Endothelial cell (in vitro differentiated cells): Measurements from ENCODE around the gene CERT1. TPM values are rescaled to one million over a fixed set of nuclear protein-coding genes. Genes with fewer than 3 reads are reported as not detected.
"Not testable (repeated sequence)": the region's sequence is repeated elsewhere in the genome, so short reads cannot be mapped to it uniquely, and the experiment has no call there.

ENCODE experiments used
- DNase-seq: peaks from one replicate; pipeline ENCODE4 v3.0.0; 2021; ENCODE audit warnings: low spot score
- H3K27ac Mint-ChIP-seq: one replicate; pipeline ENCODE4 v1.8.0; 2021; ENCODE audit warnings: mixed read lengths, inconsistent platforms; ENCODE audit not compliant: unreplicated experiment
- H3K27me3 Mint-ChIP-seq: one replicate; pipeline ENCODE4 v1.8.0; 2021; ENCODE audit warnings: mild to moderate bottlenecking, moderate library complexity, mixed read lengths, inconsistent platforms; ENCODE audit not compliant: unreplicated experiment
- H3K36me3 Mint-ChIP-seq: one replicate; pipeline ENCODE4 v1.8.0; 2021; ENCODE audit warnings: mild to moderate bottlenecking, low read depth, mixed read lengths, inconsistent platforms; ENCODE audit not compliant: unreplicated experiment
- H3K4me1 Mint-ChIP-seq: one replicate; pipeline ENCODE4 v1.8.0; 2021; ENCODE audit warnings: mild to moderate bottlenecking, mixed read lengths, inconsistent platforms; ENCODE audit not compliant: unreplicated experiment
- H3K4me3 Mint-ChIP-seq: one replicate; pipeline ENCODE4 v1.8.0; 2021; ENCODE audit warnings: mild to moderate bottlenecking, mixed read lengths, inconsistent platforms; ENCODE audit not compliant: unreplicated experiment
- H3K9me3 Mint-ChIP-seq: one replicate; pipeline ENCODE4 v1.8.0; 2021; ENCODE audit warnings: mixed read lengths, inconsistent platforms; ENCODE audit not compliant: unreplicated experiment
- total RNA-seq: library from RNA; stranded (reverse); fragmentation: NEBNext Ultra II Directional; extraction: Animal tissue kit (Norgen Biotek cat#: 25700); gene quantifications from one replicate; pipeline ENCODE4 v1.2.1, GENCODE V29; 2021; ENCODE audit not compliant: unreplicated experiment
- TF ChIP-seq, protein P1 (sequence below): fragments of 200-600 bp; sonication (generic); IDR thresholded peaks from one replicate; pipeline ENCODE4 v1.5.0; 2021; ENCODE audit warnings: antibody characterized with exemption; ENCODE audit not compliant: unreplicated experiment

CERT1 gene
- total RNA-seq, 1 donor from 2014 or later: 46.8 TPM

DNA sequence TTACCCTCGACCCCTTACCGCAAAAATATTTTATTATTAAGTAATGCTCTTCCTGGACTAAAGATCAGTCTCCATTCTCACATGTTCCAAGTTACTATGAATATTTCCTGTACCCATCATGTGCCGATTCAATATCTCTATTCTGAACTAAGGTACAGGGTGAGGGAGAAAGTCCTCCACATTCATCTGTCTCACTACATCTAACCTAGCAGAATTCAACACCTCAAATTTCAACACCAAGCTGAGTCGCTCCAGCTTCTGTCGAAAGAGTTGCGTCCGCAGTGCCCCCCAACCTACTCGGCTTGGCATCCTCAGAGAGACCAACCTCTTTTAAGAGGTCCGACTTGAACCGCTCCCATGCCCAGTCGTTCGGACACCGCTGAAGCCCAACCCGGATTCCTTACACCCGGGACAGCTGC is 1.0 kb downstream of the CERT1 start:
- Mint-ChIP-seq H3K27me3 (peaks cover 8% of the 10 kb centered on the region), H3K9me3 (no peaks in the 10 kb centered on the region), H3K4me1 (peaks cover 18% of the 10 kb centered on the region), H3K36me3 (peaks cover 8% of the 10 kb centered on the region), H3K4me3 (peak overlapping the region; percentile 97), H3K27ac (peak overlapping the region; percentile 9)
- no peak for DNase-seq
- TF ChIP-seq, protein P1, sequence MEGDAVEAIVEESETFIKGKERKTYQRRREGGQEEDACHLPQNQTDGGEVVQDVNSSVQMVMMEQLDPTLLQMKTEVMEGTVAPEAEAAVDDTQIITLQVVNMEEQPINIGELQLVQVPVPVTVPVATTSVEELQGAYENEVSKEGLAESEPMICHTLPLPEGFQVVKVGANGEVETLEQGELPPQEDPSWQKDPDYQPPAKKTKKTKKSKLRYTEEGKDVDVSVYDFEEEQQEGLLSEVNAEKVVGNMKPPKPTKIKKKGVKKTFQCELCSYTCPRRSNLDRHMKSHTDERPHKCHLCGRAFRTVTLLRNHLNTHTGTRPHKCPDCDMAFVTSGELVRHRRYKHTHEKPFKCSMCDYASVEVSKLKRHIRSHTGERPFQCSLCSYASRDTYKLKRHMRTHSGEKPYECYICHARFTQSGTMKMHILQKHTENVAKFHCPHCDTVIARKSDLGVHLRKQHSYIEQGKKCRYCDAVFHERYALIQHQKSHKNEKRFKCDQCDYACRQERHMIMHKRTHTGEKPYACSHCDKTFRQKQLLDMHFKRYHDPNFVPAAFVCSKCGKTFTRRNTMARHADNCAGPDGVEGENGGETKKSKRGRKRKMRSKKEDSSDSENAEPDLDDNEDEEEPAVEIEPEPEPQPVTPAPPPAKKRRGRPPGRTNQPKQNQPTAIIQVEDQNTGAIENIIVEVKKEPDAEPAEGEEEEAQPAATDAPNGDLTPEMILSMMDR: no peak

DNA sequence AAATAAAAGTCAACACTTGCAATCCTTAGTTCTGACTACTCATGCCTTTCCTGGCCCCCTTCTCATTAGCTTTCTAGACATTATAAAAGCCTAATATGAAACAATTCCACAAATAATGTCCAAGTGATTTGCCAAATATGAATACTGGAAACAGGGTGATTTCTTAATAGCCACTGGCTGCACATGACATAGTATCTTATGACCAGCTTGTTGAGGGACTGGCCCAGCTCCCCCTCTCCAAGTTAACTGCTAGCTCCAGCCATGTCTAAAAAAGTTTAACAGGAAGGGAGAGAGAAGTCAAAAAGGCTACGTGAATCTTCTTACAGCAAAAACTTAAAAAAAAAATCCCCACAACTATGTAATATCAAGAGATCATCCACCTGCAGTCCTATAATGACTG is 1.5 kb downstream of the CERT1 start:
- no peak for DNase-seq
- H3K4me1 Mint-ChIP-seq: peaks cover 18% of the 10 kb centered on the region
- peaks cover 8% of the 10 kb centered on the region for H3K36me3 Mint-ChIP-seq

DNA sequence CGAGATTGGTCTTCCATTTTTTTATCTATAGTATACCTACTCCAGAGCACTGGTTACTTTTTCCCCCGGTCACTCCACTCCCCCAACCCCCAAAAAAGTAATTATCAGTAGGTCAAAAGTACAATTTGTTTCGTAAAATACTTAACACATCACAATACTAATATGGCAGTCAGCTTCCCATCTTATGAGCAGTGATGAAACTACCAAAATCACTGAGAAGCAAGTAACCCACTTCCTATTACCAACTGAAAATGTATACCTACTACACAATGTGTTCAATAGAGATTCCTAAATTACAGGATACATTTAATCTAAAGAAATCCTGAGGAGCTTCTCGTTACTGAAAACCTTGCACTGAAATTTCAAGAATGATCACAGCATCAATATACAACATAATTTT is 1.9 kb downstream of the CERT1 start:
- Mint-ChIP-seq H3K27me3 (peaks cover 8% of the 10 kb centered on the region), H3K36me3 (peaks cover 8% of the 10 kb centered on the region), H3K4me1 (peaks cover 18% of the 10 kb centered on the region), H3K27ac (no peak overlapping the region), H3K4me3 (peak overlapping the region; percentile 97), H3K9me3 (no peaks in the 10 kb centered on the region)
- TF ChIP-seq, protein P1: no peak
- DNase-seq: no peak

More for the DNA sequence above, 1.5 kb downstream of the CERT1 start:
- Mint-ChIP-seq H3K4me3 (peak overlapping the region; percentile 97), H3K27me3 (peaks cover 8% of the 10 kb centered on the region), H3K9me3 (no peaks in the 10 kb centered on the region), H3K27ac (no peak overlapping the region)
- TF ChIP-seq, protein P1: no peak

GRCh38 chr5:75507841-75508240 is 3.6 kb downstream of the CERT1 start:
- Mint-ChIP-seq H3K4me3 (peak overlapping the region; percentile 23), H3K27me3 (peaks cover 8% of the 10 kb centered on the region), H3K4me1 (peaks cover 14% of the 10 kb centered on the region), H3K9me3 (no peaks in the 10 kb centered on the region), H3K36me3 (peaks cover 8% of the 10 kb centered on the region), H3K27ac (no peak overlapping the region)
- TF ChIP-seq, protein P1: no peak
- DNase-seq: no peak

DNA sequence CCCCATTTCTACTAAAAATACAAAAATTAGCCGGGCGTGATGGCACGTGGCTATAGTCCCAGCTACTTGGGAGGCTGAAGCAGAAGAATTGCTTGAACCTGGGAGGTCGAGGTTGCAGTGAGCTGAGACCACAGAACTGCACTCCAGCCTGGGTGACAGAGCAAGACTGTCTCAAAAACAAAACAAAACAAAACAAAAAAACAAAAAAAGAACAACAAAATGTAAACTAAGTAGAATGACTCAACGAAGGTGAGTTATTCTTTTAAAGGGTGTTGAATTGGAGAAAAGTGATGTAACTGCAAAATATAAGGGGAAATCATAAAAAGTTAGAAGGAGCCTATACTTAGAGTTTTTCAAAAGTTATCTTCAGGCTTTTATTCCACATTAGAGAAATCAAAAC is 6.3 kb downstream of the CERT1 start:
- H3K4me1 Mint-ChIP-seq, H3K36me3 Mint-ChIP-seq, H3K27me3 Mint-ChIP-seq, H3K9me3 Mint-ChIP-seq, DNase-seq, H3K27ac Mint-ChIP-seq, H3K4me3 Mint-ChIP-seq: not testable (repeated sequence)

- H3K4me3 Mint-ChIP-seq, H3K4me1 Mint-ChIP-seq, DNase-seq, H3K9me3 Mint-ChIP-seq, H3K27ac Mint-ChIP-seq, H3K27me3 Mint-ChIP-seq: not testable (repeated sequence)
- peaks cover 15% of the 10 kb centered on the region for H3K36me3 Mint-ChIP-seq
Measured at GRCh38 chr5:75498875-75499274, 12.6 kb downstream of the CERT1 start.
